NCI-H524 (cell line): Measurements from ENCODE around the gene INPP1.

ENCODE experiments used
- DNase-seq, 2 experiments: peaks; one replicate each; lab custom pipeline; 2025; lab: John Stamatoyannopoulos, UW

The INPP1 gene

DNA sequence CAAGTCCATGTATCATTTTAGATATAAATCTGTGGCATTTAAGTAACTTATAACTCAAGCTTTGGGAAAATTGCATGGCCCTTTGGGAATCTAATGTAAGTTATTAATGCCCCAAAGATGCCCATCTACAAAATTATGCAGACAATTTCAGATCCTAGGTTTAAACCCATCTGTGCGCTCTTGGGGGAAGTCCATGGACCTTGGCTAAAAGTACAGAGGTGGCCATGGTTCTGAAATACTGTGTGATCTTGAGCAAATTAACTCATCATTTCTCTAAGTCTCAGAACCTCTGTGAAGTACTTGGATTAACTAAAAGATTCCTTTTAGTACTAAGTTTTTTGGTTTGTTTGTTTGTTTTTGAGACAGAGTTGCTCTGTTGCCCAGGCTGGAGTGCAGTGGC, 19.5 kb downstream of the INPP1 start:
- DNase-seq = no peak

DNA sequence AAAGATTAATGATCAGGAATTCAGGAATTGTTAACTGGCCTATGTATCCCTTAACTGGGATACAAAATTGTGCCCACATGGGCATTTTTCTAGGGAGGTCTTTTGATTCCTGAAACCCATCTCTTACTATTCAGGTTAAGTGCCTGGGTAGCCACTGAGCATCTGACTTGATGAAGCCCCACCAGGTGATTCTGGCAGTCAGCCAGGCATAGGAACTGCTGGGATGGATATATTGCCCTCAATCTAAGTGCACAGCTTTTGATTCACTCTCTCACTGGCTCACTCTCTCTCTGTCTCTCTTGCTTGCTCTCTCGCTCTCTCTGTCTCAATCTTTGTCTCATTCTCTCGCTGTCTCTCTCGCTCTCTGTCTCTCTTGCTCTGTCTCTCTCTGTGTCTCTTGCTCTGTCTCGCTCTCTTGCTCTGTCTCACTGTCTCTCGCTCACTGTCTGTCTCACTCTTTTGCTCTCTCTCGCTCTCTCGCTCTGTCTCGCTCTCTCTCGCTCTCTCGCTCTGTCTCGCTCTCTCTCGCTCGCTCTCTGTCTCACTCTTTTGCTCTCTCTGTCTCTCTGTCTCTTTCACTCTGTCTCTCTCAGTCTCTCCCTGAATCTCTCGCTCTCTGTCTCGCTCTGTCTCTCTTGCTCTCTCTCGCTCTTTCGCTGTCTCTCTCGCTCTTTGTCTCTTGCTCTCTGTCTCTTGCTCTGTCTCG, 22.3 kb downstream of the INPP1 start:
- peak in 1 of 2 experiments; percentile 23 for DNase-seq

DNA sequence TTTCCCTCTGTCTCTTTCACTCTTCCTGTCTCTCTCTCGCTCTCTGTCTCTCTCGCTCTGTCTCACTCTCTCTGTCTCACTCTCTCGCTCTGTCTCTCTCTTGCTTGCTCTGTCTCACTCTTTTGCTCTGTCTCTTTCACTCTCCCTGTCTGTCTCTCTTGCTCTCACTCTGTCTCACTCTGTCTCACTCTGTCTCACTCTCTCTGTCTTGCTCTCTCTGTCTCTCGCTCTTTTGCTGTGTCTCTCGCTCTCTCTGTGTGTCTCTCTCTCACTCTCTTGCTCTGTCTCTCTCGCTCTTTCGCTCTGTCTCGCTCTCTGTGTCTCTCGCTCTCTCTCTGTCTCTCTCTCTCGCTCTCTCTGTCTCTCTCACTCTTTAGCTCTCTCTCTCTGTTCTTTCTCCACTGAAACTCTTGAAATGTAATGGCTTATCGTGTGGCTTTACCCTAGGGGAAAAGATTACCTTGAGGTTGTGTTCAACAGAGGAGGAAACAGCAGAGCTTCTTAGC, 22.9 kb downstream of the INPP1 start:
- DNase-seq = no peak

DNA sequence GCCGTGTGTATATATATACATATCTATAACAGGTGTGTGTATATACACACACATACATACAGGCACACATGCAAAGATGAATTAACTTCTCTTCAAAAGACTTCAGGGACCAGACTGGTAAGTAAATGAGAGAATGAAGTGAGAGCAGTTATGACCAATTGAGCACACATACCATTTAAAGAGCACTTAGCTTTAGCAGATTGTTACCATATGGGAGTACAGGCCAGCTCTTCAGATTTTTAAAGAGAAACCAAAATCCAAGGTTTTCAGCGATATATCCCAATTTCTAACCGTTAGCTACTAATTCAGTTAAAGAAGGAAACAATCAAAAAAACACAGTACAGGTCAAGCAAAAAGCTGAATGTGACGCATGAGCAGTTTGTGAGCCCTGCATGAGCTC, 23.7 kb downstream of the INPP1 start:
- no peak for DNase-seq

DNA sequence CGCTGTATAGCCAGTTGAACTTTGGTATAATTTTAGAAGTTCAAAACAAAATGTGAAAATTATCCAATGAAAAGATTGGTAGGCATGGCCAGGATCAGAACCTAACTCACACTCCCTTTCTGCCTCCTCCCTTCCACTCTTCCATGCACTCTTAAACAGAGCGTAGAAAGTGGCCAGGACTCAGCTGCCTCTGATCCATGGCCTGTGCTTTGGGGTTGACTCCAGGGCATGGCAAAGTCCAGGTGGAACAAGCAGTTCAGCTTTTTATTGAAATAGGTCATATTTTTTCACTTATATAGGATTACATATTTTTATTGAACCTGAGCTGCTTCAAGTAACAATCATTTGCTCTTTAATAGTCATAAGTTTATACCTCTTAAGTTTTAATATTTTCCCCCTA, 26.2 kb downstream of the INPP1 start:
- no peak for DNase-seq

DNA sequence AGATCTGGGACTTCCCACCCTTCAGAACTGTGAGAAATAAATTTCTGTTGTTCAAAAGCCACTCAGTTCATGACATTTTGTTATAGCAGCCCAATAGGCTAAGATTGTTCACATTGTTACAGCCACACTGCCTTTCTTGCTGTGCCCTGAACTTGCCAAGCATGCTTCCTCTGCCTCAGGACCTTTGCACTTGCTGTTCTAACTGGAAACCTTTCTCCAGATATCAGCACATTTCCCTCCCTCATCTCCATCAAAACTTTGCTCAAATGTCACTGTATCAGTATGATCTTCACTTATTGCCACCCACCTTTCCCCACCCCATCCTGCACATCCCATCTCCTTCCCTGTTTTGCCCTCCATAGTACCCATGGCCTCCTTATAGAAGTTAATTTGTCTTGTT, 32.7 kb downstream of the INPP1 start:
- DNase-seq = no peak

DNA sequence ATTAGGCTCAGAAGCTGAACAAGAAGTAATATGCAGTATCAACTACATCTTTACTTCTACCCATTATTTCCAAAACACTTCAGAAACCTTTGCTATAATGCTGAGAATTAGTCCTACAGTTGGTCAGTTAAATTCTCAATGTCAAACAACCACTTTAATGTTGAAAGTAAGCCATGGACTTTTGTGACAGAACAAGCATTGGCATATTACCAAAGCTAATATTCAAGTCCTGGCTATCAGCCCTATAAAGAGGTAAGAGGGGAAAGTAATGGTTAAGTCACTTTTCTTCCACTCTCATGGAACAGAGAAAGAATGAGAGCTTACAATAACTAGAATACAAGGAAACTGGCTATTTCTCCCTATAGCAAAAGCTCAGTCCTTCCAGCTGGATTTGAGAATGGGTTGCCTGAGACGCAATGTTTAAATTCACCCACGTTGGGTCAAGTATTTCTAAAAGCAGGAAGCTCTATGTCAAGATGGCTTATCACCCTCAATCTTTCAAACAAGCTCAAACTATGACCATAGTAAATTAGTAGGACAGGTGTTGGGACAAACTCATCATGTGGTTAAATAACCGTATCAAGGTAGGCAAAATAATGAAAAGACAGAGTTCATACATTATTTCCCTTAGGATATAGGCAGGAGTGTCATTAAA, 33.3 kb downstream of the INPP1 start:
- no peak for DNase-seq

DNA sequence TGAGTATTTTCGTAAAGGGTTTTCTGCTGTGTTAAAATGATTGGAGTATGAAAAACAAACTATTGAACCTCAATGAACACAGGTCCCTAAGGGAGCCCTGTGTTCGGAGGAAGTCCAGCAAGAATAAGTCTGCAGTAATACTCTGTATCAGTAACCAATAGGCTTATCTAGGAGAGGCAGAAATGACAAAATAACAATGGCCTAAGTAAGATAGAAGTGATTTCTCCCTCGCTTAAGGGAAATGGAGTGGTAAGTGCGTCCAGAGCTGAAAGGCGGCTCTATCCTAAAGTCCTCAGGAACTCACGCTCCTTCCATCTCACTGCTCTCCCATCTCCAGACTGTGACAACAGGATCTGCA, 35.5 kb downstream of the INPP1 start:
- no peak for DNase-seq

DNA sequence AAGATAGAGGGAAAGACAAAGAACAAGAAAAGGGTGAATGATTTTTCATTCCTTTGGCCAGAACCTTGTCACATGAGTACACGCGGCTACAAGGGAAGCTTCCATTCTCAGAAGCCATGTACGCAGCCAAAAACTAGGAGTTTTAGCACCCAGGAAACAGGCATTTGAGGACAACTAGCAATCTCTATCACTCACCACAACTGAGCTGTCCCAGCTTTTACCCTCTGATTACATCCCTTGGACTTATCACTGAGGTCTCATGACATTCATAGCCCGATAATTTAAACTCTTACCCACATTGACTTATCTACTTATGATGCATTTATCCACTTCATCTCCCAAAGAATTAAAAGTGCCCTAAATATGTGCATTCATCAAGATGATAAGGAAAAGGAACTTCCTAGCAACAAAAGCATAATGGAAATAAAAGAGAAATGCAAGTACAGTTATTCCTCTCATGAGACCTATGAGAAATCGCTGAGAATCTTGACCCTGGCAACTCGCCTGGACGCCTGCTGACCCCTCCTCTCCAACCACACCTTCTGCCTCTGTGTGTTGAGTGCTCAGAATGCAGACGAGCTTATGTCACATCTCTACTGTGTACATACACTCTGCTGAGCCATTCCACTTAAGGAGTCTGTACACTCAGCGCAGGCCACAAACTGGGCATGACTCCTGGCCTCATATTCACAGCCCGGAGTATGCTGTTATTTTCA, 36.0 kb downstream of the INPP1 start:
- DNase-seq = peak in 1 of 2 experiments; percentile 10

DNA sequence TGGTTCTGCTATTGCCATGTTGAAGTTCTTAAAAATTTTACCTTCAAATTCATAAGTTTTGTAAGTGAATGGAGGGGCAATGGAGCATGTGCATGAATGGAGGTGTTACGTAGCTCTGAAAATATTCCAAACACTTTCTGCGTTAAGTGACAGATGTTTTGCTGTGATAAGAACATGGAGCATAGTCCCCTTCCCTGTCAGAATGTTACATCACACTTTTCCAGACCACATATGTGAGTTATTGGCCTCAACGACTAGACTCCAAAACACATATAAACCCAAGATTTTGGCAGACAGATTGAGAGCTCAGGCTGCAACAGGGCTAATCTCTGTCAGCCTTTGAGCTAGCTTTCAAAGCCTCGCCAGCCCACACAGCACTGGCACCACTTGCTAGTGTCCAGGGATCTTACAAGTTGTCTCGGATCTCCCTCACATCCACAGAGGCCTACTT, 37.6 kb downstream of the INPP1 start:
- DNase-seq = peak in 1 of 2 experiments; percentile 13

DNA sequence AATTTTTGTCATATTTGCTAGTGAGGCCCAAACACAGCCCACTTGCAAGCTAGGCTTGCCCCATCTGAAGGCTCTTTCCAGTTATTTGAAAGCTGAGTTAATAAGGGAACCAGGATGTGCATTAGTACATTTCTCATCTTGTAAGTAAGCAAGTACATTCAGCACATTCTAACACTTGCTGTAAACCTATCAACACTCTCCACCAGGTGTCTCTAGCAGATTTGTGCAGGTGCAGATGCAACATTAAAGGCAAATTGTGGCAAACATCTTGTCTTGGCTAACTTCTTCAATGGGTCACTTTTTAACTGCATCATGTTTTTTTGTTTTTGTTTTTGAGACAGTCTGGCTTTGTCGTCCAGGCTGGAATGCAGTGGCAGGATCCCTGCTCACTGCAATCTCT, 39.5 kb downstream of the INPP1 start:
- DNase-seq = peak; percentile 17 to 58

DNA sequence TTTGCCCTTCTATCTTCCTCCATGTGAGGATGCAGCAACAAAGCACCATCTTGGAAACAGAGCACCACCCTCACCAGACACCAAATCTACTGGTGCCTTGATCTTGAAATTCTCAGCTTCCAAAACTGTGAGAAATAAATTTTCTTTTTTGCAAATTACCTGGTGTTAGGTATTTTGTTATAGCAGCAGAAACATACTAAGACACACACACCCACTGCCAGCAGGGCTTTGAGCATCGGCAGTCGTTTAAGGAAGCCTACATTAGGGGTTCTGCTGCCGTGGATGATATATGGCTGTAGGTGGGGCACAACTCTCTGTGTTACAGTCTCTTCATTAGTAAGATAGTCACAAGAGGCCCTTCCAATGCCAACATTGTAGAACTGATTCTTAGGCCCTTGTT, 44.0 kb downstream of the INPP1 start:
- no peak for DNase-seq

DNA sequence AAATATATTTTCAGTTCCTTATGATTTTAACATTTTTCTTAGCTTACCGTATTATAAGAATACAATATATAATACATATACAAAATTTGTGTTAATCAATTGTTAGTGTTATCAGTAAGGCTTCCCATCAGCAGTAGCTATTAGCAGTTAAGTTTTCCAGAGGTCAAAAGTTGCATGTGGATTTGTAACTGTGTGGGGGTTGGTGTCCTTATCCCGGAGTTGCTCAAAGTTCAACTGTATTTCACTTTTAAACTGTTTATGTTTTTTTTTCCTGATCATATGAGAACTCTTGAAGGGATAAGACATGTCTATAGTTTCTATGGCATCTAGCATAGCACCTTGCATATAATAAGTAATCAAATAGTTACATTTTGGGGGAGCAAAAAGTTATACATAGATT, 52.9 kb downstream of the INPP1 start:
- DNase-seq = no peak

DNA sequence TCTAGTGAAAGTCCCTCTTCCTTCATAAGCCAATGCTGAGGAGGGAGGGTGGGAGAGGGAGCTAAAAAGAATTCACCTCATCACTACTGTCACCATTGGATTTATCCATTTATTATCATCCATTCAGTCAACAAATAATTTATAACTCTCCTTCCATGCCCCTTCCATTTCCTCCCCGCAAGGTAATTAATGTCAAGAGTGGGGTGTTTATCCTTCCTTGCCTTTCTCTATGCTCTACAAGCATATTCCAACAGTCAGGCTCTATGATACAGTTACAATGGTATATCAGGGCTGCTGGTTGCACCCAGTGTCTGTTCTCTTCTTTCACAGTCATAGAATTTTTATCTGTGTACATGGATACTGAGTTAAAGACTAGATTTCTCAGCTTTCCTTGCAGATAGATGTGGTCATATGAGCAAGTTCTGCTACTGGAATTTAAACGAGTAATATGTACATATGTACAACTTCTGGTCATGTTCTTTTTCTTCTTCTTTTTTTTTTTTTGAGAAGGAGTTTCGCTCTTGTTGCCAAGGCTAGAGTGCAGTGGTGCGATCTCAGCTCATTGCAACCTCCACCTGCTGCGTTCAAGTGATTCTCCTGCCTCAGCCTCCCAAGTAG, 59.7 kb downstream of the INPP1 start:
- DNase-seq = no peak

DNA sequence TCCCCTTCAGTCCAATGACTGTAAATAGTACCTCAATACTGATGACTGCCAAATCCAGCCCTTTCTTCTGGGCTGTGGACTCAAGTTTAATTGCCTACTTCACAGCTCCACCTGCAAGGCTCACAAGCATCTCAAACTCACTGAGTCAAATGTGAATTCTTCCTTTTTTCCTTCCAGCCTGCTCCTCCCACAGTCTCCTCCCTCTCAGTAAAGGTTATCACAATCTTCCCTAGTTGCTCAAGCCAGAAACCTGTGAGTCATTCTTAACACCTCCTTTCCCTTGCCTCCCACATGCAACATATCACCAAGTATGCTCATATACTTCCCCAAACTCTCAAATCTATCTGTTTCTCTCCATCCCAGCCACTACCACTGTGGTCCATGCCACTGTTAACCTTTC, 61.1 kb downstream of the INPP1 start:
- no peak for DNase-seq

DNA sequence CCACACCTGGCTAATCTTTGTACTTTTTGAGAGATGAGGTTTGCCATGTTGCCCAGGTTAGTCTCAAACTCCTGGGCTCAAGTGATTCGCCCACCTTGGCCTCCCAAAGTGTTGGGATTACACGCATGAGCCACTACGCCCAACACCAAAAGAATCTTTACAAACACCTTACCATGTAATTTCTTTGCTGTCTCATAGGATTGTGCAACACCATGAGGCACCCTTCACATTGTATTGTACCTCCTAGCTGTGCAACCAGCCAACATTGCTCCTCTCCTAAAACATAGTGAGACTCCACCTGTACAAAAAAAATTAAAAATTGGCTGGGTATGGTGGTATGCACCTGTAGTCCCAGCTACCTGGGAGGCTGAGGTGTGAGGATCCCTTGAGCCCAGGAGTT, 61.7 kb downstream of the INPP1 start:
- no peak for DNase-seq

DNA sequence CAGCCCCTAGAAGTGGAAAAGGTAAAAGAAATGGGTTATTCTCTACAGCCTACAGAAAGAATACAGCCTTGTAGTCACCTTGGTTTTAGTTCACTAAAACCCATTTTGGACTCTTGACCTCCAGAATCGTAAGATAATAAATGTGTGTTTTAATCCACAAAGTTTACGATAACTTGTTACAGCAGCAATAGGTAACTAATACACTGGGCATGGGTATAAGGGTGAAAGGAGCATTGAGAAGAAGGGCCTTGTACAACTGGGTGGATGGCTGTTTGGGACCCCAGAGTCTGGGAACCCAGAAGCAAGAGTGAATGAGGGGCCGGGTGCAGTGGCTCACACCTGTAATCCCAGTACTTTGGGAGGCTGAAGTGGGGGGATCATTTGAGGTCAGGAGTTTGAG, 62.6 kb downstream of the INPP1 start:
- DNase-seq = no peak

DNA sequence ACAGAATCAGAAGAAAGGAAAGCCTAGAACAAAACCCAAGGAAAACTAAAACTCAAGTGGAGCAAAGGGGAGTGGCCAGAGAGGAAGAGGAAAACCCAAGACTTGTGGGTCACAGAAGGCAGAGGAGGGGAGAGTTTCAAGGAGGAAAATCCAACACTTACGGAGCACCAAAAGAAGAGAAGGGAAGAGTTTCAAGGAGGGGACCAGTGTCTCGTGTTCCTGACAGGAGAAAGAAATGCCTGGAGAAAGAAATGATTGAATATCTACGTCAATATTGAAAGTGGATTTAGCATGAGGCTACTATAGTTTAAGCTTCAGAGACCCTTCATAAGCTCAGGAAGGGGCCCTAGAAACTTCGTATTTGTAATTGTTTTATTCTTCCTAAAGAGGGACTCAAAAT, 63.4 kb downstream of the INPP1 start:
- DNase-seq = no peak

DNA sequence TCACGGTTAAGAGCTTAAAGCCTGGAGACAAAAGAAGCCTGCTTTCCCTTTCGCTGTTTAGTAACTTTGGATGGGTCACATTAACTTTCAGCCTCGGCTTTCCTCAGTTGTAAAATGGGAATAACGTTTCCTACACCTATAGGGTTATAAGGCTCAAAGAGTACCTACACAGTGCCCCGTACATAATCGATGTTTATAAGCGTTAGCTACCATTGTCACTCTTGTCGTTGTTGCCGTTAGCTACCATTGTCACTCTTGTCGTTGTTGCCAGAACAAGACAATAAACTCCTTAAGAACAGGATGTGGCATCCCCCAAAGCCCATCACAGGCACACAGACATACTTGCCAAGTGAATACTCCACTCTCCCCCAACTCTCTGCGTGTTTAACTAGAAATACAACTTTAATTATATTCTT, 63.9 kb downstream of the INPP1 start:
- DNase-seq = no peak

DNA sequence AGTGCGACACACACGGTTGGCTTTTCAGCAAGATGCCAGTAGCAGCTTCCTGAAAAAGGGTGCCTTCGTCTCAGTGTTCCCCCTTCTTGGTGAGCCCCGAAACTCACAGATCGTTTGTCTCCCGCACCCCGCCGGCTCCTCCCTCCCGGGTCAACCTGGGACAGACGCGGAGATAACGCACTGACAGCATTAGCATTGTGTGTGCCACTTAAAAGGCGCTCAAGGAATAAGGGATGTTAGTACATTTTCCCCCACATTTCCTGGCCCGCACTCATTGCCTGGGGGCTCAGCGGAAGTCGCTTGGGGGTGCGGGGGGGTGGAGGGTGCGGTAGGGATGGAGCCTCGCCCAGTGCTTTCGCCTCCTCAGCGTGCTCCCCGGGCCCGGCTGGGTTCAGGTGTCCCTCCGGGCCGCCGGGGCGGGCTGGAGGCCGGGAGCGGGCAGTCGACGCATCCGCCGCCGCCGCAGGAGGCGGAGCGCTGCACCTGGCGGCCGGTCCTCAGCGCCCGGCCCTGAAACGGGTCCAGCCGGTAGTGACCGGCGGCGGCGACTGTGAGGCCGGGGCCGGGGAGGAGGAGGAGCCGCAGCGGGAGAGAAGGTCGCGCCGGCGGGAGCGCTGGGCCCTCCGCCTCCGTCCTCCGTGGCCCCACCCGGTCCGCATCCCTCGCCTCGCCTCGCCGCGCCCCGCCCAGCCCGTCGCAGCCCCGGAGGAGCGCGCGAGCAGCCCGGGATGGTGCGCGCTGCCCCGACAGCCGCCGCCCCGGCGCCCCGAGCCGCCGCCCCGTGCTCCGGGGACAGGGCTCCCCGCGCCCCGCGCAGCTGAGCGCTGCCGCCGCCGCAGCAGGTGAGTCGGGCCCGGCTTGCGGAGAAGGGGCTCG, 64.5 kb downstream of the INPP1 start, which contains the start of gene MFSD6:
Gene MFSD6 (plus strand): TSS at position 694 of the 876 bp plus-strand sequence. CDS start 27,675 bp downstream, outside the sequence.
- peak in 1 of 2 experiments; percentile 41 for DNase-seq

DNA sequence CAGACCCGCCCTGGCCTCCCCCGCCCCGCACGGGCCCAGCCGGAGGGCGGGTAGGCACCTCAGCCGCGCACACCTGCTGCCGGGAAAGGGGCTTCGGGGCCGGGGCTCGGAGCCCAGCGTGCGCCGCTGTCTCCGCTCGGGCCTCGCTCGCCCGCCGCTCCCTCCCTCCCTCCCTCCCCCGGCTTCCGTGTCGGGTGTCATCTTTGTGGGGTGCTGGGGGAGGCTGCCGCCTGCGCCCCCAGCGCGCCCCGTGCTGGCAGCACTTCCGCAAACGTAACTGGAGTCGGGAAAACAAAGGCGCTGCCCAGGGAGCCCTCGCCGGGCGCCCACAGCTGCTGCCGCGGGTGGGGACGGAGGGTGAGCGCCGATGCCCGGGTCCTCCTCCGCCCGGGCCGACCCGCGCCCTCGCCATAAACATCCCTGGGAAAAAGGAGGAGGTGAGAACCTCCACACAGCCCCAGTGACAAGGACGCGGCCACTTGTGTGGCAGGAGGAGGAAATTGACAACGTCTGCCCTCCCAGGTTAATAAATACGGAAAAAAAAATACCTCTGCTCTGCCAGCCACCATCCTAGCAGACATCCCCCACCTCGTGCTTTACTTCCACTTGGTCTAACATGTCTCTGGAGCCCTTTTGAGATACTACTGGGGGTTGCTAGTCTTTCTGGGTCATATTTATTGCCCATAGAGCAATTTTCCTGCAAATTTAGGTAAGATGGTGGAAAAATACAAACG, 65.3 kb downstream of the INPP1 start:
- peak in 1 of 2 experiments; percentile 30 for DNase-seq
